SH-SY5Y (cell line): Measurements from ENCODE around the gene AKR7A3.

Source experiments
- GATA2 ChIP-seq: IDR thresholded peaks from 2 replicates; pipeline ENCODE4 v1.6.1; 2011; ENCODE audit warnings: mild to moderate bottlenecking, low read depth, low read length
- GATA3 ChIP-seq: IDR thresholded peaks from 2 replicates; pipeline ENCODE4 v1.6.1; 2011; ENCODE audit warnings: low read depth, mild to moderate bottlenecking, low read length, moderate library complexity

DNA sequence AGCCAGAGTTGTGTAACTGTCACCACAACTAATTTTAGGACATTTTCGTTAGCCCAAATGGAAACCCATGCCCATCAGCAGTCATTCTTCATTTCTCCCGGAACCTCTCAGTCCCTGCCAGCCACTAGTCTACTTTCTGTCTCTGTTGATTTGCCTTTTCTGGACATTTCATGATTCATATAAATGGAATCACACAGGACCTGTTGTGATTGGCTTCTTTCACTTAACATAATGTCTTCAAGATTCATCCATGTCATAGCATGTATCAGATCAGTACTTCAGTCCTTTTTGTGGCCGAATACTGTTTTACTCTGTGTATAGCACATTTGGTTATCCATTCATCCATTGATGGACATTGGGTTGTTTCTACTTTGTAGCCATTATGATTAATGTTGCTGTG lies 30.6 kb upstream of the AKR7A3 start:
- TF ChIP-seq GATA3 (no peak), GATA2 (no peak)
